ENCODE data around the gene SLC4A1AP.

The SLC4A1AP gene

DNA sequence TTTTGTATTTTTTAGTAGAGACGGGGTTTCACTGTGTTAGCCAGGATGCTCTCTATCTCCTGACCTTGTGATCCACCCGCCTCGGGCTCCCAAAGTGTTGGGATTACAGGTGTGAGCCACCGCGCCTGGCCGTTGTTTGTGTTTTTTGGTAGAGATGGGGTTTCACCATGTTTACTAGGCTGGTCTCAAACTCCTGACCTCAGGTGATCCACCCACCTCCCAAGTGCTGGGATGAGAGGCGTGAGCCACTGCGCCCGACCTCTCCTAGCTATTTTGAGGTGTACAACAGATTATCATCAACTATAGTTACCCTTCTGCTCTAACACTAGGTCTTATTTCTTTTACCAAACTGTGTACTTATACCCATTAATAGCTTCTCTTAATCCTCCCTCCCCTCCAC, 78.9 kb downstream of the SLC4A1AP start:
- TF ChIP-seq ZNF274 (IDR thresholded peaks at IDR 0.05; ENCODE audit: low read depth, low read length): no peak

More for the DNA sequence above, 78.9 kb downstream of the SLC4A1AP start:
- H3K4me3 ChIP-seq (ENCODE audit: low read length): no peak overlapping the region

Measured in GM08714 (cell line).